ENCODE data around the gene EPG5.
"Not testable (repeated sequence)": the region's sequence is repeated elsewhere in the genome, so short reads cannot be mapped to it uniquely, and the experiment has no call there.

Gene EPG5, protein sequence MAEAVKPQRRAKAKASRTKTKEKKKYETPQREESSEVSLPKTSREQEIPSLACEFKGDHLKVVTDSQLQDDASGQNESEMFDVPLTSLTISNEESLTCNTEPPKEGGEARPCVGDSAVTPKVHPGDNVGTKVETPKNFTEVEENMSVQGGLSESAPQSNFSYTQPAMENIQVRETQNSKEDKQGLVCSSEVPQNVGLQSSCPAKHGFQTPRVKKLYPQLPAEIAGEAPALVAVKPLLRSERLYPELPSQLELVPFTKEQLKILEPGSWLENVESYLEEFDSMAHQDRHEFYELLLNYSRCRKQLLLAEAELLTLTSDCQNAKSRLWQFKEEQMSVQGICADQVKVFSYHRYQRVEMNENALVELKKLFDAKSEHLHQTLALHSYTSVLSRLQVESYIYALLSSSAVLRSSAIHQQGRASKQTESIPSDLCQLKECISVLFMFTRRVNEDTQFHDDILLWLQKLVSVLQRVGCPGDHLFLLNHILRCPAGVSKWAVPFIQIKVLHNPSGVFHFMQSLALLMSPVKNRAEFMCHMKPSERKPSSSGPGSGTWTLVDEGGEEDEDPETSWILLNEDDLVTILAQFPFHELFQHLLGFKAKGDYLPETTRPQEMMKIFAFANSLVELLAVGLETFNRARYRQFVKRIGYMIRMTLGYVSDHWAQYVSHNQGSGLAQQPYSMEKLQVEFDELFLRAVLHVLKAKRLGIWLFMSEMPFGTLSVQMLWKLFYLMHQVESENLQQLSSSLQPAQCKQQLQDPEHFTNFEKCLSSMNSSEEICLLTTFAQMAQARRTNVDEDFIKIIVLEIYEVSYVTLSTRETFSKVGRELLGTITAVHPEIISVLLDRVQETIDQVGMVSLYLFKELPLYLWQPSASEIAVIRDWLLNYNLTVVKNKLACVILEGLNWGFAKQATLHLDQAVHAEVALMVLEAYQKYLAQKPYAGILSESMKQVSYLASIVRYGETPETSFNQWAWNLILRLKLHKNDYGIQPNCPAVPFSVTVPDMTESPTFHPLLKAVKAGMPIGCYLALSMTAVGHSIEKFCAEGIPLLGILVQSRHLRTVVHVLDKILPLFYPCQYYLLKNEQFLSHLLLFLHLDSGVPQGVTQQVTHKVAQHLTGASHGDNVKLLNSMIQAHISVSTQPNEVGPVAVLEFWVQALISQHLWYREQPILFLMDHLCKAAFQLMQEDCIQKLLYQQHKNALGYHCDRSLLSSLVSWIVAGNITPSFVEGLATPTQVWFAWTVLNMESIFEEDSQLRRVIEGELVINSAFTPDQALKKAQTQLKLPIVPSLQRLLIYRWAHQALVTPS (N-terminal part only)

DNA sequence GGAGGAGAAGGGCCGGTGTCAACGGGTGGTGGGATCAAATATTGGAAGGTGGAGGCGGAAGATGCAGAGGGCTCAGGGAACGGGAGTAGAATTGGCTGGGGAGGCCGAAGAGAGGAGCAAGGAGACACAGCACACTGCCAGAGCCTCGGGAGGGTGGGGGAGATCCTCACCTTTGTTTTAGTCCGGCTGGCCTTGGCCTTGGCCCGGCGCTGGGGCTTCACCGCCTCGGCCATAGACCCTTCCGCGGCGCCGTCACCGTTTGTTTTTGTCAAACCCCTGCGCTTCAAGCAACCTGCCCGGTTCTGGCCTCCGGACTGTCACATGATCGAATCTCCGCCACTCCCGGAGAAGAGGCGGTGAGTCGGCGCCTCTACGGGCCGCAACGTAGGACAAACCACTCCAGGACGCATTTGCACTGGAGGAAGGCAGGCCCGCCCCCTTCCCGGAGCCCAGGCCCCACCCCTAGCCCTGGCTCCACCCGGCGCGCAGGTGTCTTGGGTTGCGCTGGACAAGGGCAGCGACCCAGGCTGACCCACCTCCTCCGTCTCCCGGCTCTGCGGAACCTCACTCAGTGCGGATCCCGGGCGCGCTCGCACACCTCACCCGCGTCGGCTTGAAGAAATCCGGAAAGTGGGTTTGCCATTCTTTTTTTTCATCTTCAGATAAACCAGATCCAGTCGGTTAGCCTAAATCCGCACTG lies at the start of gene EPG5:
EPG5 (minus strand) TSS at position 323 of the 700 bp plus-strand sequence; CDS start at position 233, 90 bp downstream.
- DNase-seq (ENCODE audit: low spot score) (peak; percentile 87), FAIRE-seq (peak; percentile 40)

DNA sequence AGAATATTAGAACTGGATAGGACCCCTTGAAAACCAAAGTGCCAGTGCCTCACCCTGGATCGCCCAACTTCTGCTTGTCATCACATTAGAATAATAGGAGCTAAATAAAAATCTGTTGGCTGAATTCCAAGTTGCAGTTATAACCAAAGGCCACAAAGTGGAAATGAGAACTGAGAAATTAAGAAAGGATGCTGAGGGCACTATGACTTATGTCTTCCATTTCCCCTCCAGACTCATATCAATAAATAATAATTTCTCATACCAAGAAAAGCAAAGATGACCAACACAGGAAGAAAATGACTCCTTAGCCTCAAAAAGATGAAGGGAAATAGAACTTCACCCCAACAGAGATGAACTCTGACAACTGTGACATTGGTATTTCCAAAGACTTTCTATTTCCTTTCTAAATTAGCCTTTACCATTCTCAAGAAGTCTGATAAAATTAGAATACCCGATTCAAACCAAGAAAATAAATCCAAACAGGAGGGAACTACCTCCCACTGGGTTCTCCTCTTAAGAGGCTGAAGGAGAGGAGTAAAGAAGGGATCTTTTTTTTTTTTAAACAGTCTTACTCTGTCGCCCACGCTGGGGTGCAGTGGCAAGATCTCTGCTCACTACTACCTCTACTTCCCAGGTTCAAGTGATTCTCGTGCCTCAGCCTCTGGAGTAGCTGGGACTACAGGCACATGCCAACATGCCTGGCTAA lies 46.5 kb upstream of the EPG5 start:
- DNase-seq (ENCODE audit: low spot score) (no peak), FAIRE-seq (no peak)

DNA sequence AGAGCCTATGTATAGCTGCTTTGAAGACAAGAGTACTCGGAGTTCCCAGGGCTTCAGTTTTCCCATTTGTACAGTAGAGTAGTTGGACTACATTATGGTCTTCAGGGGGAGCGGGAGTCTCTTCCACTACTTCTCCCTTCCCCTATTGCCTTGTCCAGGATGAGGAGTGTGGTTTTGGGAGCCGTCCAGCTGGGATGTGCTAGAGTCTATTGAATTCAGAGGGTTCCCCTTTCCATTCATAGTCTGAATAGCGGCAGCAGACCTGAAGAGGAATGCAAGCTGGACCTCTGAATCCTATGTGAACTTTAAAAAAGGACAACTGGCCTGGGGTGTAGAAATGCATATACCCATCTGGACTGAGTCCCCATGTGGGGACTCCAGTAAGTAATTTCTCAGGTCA lies 43.5 kb upstream of the EPG5 start:
- FAIRE-seq (no peak), DNase-seq (ENCODE audit: low spot score) (no peak)

DNA sequence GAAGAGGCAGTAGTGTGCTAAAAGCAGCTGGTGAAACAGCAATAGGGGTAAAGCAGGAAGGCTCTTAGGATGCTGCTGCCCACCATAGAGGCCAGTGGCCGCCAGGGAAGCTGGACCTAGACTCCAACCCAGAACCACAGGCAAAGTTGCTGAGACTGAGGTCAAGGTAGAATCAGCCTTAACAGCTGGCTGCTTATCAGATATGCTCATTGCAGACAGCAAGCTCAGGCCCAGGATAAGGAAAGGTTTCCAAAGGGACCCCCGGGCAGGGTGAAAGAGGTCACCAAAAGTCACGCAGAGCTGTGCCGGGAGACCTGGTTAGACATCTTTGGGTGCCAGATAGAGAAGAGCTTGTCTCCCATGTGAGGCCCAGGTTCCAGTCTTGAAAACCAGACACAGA lies 42.9 kb upstream of the EPG5 start:
- FAIRE-seq, result no peak
- no peak for DNase-seq (ENCODE audit: low spot score)

DNA sequence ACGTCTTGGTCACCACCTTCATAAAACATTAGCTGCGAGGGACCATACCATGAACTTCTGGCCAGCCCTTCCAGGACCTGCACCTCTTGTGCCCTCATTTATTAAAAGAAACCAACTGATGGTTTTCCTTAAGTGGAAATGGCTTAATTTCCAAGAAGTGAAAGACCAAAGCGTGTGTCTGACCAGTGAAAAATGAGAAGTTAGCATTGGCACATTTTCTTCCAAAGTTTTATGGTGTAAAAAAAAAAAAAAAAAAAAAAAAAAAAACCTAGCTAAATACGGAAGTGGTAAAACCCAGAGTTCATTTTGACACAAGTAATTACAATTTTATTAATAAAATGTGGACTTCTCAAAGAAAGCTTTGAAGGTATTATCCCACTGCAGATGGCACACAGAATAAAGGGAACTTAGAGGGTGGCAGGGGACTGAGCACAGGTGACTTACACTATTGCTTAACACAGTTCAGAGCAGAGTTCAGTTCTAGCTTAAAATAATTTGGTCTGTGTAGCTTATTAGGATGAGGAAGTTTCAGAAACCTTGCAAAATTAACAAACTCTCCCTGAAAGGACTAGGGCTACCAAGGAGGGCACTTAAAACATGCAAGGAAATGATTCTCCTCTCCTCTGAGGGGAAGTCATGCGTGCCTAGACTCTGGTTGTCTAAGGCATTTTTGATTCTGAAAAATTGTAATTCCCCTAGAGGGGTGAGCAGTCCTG lies 42.2 kb upstream of the EPG5 start:
- no peak for FAIRE-seq
- DNase-seq (ENCODE audit: low spot score), result no peak

DNA sequence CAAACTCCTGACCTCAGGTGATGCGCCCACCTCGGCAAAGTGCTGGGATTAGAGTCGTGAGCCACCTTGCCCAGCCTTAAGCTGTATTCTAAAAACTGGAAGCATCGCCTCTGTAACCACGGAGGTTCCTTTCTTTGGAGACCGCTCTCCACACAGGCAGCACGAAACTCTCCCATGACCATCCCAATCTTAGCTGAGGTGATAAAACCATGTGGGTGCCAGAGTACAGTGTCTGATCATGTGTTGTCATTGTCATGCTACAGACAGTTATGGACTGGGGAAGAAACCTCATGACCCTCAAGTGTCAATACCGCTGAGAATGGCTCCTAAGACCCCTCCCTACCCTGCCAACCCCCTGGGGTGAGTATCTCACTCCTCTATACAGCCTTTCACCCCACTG lies 41.4 kb upstream of the EPG5 start:
- FAIRE-seq (no peak), DNase-seq (ENCODE audit: low spot score) (no peak)

DNA sequence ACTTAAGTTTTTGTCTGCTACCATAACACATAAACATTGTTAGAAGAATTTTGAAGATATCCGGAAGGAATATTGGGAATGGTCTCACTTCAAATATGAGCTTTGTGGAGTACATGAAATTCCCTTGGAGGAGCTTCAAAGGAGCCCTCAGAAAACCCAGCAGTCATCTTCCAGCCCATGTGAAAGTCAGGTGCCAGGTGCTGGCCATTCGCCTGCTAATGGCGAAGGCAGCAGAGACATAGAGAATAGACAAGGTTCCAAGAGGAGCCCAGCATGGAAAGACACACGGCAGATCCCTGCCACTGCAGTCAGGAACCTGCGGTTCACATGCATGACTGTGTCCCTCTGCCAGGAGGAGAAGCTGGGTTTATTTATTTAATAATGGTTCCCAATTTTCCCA lies 40.0 kb upstream of the EPG5 start:
- DNase-seq (ENCODE audit: low spot score) (no peak), FAIRE-seq (no peak)

DNA sequence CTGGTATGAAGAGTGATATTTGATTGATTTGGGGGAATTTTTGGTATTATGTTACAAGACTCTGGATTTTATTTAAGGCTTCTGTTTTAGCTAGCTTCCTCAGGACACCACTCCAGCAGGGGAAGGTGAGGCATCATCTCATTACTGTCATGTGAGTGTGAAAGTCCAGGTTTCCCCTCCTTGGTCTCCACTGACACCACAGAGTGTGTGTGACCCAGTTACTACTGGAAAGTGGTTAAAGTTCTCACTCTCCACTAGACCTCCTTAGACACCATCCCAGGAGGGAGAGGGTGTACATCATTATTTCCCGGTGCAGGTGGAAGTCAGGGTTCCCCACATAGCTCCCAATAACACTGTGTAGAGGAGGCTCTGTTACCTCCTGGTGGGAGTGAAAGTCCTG lies 35.8 kb upstream of the EPG5 start:
- DNase-seq (ENCODE audit: low spot score) (no peak), FAIRE-seq (no peak)

DNA sequence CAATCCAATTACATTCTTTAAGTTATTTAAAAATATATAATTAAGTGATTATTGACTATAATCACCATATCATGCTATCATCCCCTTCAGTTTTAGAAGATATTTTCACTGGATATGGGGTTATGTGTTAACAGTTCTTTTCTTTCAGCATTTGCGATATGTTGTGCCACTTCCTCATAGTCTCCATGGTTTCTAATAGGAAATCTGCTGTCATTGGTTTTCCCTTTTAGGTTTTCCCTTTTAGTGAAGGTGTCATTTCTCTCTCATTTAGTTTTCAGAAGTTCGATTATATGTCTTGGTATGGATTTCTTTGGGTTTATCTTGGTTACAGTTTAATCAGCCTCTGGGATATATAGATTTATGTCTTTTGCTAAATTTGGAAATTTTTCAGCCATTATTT lies 34.8 kb upstream of the EPG5 start:
- FAIRE-seq (no peak), DNase-seq (ENCODE audit: low spot score) (no peak)

DNA sequence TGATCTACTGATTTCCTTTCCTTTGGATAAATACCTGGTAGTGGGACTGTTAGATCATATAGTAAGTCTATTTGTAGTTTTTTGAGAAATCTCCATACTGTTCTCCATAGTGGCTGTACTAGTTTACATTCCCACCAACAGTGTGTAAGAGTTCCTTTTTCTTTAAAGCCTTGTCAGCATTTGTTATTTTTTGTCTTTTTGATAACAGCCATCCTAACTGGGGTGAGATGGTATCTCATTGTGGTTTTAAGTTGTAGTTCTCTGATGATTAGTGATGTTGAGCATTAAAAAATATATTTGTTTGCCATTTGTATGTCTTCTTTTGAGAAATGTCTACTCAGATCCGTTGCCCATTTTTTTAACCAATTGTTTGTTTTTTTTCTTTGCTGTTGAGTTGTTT lies 33.9 kb upstream of the EPG5 start:
- FAIRE-seq, result no peak
- no peak for DNase-seq (ENCODE audit: low spot score)

DNA sequence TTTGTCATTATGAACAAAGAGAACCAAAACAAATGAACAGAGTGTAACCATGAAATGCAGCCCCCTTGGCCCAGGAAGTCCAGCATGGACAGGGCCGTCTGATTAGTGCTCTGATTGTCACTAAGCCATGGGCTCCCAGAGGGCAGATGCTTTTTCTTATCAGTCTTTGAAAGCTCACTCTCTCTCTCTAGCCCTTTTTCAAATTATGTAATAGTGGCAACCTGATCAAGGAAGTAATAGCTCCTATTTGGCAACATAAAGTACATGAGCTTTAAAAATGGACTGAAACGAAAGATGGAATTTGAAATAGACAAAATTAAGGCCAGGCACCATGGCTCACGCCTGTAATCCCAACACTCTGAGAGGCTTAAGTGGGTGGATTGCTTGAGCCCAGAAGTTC lies 32.4 kb upstream of the EPG5 start:
- FAIRE-seq, result no peak

DNA sequence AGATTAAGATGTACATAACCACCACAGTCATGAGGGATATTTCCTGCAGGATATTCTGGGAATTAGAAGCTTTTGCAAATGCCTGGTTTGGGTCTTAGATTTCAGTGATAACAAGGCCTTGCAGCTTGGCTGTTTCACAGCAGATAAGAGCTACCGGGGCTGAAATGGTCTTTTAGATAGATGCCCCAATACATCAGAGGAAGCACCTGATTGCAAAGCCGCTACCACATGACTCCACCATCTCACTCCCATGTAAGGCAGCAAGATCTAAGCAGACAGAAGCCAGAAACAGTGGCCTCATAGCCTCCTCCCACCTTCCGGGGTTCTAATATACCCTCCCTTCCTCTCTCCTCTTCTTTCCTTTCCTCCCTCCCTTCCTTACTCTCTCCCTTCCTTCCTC lies 31.1 kb upstream of the EPG5 start:
- DNase-seq (ENCODE audit: low spot score) (no peak), FAIRE-seq (no peak)

More for the DNA sequence above, 32.4 kb upstream of the EPG5 start:
- no peak for DNase-seq (ENCODE audit: low spot score)

DNA sequence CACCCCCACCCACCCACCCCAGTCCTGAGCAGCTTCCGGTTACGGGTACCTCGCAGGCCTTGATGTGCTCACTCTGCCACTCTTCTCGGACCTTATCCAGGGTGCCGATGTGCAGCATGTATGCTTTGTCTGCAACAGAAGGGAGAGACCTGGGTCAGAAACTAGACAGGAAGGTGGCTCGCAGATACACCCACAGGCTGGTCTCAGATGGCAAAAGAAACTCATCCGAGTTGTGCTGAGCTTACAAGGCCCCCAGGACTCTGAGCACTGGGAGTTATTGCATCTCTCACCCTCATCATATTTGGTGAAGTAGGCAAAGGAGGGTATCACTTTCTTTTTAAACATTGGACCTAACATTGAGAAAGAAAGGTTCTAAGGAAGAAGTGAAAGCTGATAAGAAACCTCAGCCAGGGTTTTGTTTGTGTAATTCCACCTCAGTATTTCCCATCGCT lies 30.6 kb upstream of the EPG5 start:
- no peak for DNase-seq (ENCODE audit: low spot score)
- no peak for FAIRE-seq

DNA sequence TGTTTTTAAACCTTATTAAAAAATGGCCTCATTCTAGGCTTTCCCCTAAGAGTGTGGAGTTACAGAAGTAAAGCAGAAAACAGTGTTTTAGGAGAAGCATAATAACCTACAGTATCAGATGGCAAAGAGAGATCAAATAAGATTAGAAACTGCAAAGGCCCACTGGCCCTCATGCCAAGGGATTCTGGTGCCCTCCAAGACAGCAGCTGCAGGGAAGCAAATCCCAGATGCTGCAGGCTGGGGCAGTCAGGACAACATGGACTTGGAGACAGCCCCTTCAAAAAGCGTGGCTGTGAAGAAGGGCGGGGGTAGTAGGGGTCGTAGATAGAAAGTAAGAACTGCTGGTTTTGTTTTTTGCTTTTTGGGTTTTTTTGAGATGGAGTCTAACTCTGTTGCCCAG lies 28.3 kb upstream of the EPG5 start:
- FAIRE-seq (no peak), DNase-seq (ENCODE audit: low spot score) (no peak)

DNA sequence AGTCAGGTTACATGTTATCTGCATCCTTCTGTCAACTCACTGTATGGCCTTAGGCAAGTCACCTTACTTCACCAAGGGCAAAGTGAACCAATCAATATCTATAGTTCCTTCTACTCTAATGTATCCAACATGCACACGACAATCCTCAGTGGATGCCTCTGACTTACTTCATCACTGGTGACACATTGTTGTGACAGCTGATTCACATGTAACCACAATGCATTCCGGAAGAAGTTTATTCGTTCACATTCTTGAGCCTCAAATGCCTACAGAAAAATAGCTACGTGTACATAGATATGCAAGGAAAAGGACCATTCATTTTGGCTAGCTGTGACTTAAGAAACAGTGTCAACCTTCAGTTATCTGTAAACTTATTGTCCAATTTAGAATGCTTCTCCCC lies 26.3 kb upstream of the EPG5 start:
- no peak for FAIRE-seq
- DNase-seq (ENCODE audit: low spot score), result peak; percentile 31

DNA sequence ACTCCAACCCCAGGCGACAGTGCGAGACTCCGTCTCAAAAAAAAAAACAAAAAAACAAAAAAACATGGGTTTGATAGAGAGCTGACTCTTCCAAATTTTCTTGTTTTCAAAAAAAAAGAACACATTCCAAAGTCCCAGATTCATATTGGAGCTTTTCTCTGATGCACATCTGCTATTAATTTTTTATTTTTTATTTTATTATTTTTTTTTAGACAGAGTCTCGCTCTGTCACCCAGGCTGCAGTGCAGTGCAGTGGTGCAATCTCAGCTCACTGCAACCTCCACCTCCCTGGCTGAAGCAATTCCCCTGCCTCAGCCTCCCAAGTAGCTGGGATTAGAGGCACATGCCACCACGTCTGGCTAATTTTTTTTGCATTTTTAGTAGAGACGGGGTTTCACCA lies 25.4 kb upstream of the EPG5 start:
- FAIRE-seq; DNase-seq (ENCODE audit: low spot score): not testable (repeated sequence)

DNA sequence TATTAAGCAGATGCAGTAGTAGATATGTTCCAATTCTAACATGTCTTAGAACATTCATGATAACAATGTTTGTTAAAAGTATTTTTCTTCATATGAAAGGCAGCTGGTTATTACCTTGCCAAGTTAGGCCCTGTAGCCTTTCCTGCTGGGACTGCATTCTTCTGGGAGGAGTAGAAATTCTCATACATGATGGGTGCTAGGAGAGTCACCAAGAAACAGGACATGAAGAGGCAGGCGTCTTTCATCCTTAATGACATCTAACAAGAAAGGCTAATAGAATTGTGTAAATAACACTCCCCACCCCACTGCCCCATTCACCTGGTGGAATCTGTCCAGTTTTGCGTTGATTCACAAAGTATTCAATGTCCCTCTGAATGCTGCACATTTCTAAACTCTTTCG lies 24.7 kb upstream of the EPG5 start:
- FAIRE-seq, result no peak
- DNase-seq (ENCODE audit: low spot score), result no peak

DNA sequence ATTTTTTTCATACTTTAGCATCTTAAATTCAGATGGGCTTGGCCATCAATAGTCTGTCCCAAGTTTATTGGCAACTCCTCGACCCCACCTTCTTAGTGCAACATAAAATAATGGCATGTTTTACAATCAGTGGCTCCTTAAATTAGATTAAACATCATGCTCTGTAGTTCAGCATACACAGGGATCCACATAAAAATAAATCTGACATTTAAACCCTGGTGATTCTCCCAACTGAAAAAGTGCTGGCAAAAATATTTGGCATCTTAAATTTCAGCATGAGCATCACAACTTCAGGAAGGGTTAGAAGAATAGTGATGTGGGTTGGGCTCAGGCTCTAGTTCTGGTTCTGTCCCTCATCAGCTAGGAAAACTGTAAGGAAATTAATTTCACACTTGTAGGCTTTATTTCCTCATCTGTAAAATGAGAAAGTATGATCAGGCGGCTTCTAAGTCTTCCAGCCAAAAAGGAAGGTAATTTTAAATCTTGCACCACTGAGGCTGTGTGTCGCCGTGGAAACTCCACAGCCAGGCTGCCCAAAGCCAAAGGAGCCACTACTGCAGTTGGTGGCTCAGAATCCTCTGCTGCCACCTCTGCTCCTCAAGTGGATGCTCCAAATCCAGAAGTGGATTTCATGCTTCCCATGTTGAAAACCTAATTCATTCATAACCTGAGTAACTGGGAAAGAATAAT lies 17.6 kb upstream of the EPG5 start:
- no peak for FAIRE-seq

DNA sequence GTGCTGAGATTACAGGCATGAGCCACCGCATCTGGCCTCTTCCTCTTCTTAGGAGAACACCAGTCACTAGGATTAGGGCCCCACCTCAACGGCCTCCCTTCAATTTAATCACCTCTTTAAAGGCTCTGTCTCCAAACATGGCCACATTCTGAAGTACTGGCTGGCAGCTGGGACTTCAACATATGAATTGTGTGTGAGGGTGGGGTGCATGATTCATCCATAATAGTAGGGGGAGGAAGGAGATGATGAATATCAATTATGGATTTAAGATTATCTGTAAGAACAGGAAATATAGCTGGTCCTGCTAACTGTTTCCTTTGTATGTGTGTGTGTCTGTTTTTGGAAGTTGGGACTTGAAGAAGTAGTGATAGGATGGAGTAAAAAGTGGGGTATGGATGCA lies 14.7 kb upstream of the EPG5 start:
- DNase-seq (ENCODE audit: low spot score), result no peak
- FAIRE-seq, result no peak

More for the DNA sequence above, 17.6 kb upstream of the EPG5 start:
- DNase-seq (ENCODE audit: low spot score), result no peak

Data from RCC 7860 (cell line).